Mononuclear cell (primary cell): ENCODE results near the gene CDYL2. TPM values are rescaled to one million over a fixed set of nuclear protein-coding genes. Genes with fewer than 3 reads are reported as not detected.
"Not testable (repeated sequence)": the region's sequence is repeated elsewhere in the genome, so short reads cannot be mapped to it uniquely, and the experiment has no call there.

Experiments used
- H3K27me3 ChIP-seq: 2 replicates; pipeline ENCODE4 v1.6.0; 2011; ENCODE audit warnings: low read length, control low read depth; ENCODE audit not compliant: insufficient read depth
- H3K4me1 ChIP-seq: 2 replicates; pipeline ENCODE4 v1.5.1; 2011; ENCODE audit warnings: mild to moderate bottlenecking, low read length, control low read depth; ENCODE audit not compliant: insufficient read depth
- H3K4me3 ChIP-seq: 2 replicates; pipeline ENCODE4 v1.5.1; 2011; ENCODE audit warnings: mild to moderate bottlenecking, low read length, moderate library complexity
- H3K9me3 ChIP-seq: 2 replicates; pipeline ENCODE4 v1.5.1; 2011; ENCODE audit warnings: low read depth, mild to moderate bottlenecking, control low read depth, low read length
- total RNA-seq: library from RNA; depleted of rRNA; stranded (reverse); fragments of >200 nt; gene quantifications from one replicate; pipeline ENCODE4 v1.2.3, GENCODE V29; 2012

CDYL2 gene
- total RNA-seq, 1 donor = 8.2 TPM

GRCh38 chr16:80743273-80743672 lies 61.1 kb downstream of the CDYL2 start:
- Histone ChIP-seq H3K9me3 (peaks cover 10% of the 10 kb centered on the region), H3K27me3 (no peaks in the 10 kb centered on the region), H3K4me3 (no peak overlapping the region), H3K4me1 (peaks cover 3% of the 10 kb centered on the region)

GRCh38 chr16:80742331-80742730 lies 62.1 kb downstream of the CDYL2 start:
- Histone ChIP-seq H3K27me3 (no peaks in the 10 kb centered on the region), H3K9me3 (peaks cover 10% of the 10 kb centered on the region), H3K4me3 (no peak overlapping the region), H3K4me1 (peaks cover 3% of the 10 kb centered on the region)

GRCh38 chr16:80741724-80742123 lies 62.7 kb downstream of the CDYL2 start:
- peaks cover 10% of the 10 kb centered on the region for H3K9me3 ChIP-seq
- no peak overlapping the region for H3K4me3 ChIP-seq
- H3K4me1 ChIP-seq = peaks cover 3% of the 10 kb centered on the region
- no peaks in the 10 kb centered on the region for H3K27me3 ChIP-seq

GRCh38 chr16:80739523-80739922 lies 64.9 kb downstream of the CDYL2 start:
- Histone ChIP-seq H3K9me3 (peaks cover 10% of the 10 kb centered on the region), H3K4me1 (no peaks in the 10 kb centered on the region), H3K4me3 (no peak overlapping the region), H3K27me3 (no peaks in the 10 kb centered on the region)

GRCh38 chr16:80738521-80738920 lies 65.9 kb downstream of the CDYL2 start:
- peaks cover 10% of the 10 kb centered on the region for H3K9me3 ChIP-seq
- no peak overlapping the region for H3K4me3 ChIP-seq
- no peaks in the 10 kb centered on the region for H3K4me1 ChIP-seq
- H3K27me3 ChIP-seq = no peaks in the 10 kb centered on the region

- Histone ChIP-seq H3K4me1 (no peaks in the 10 kb centered on the region), H3K27me3 (no peaks in the 10 kb centered on the region), H3K9me3 (peaks cover 10% of the 10 kb centered on the region), H3K4me3 (no peak overlapping the region)
These were observed 68.6 kb downstream of the CDYL2 start for GRCh38 chr16:80735846-80736245.

- Histone ChIP-seq H3K4me1 (no peaks in the 10 kb centered on the region), H3K4me3 (no peak overlapping the region), H3K27me3 (no peaks in the 10 kb centered on the region), H3K9me3 (no peaks in the 10 kb centered on the region)
These were observed 71.0 kb downstream of the CDYL2 start for GRCh38 chr16:80733407-80733806.

- Histone ChIP-seq H3K27me3 (no peaks in the 10 kb centered on the region), H3K9me3 (no peaks in the 10 kb centered on the region), H3K4me1 (no peaks in the 10 kb centered on the region), H3K4me3 (no peak overlapping the region)
These were observed 72.5 kb downstream of the CDYL2 start for GRCh38 chr16:80731915-80732314.

GRCh38 chr16:80727066-80727763 lies 77.2 kb downstream of the CDYL2 start:
- not testable (repeated sequence) for H3K4me3 ChIP-seq, H3K4me1 ChIP-seq, H3K27me3 ChIP-seq
- peaks cover 13% of the 10 kb centered on the region for H3K9me3 ChIP-seq

- H3K27me3 ChIP-seq = no peaks in the 10 kb centered on the region
- no peaks in the 10 kb centered on the region for H3K4me1 ChIP-seq
- no peak overlapping the region for H3K4me3 ChIP-seq
- peaks cover 13% of the 10 kb centered on the region for H3K9me3 ChIP-seq
These were observed 78.7 kb downstream of the CDYL2 start for GRCh38 chr16:80725566-80726162.

GRCh38 chr16:80723981-80724380 lies 80.4 kb downstream of the CDYL2 start:
- H3K4me3 ChIP-seq = no peak overlapping the region
- H3K9me3 ChIP-seq = peaks cover 13% of the 10 kb centered on the region
- no peaks in the 10 kb centered on the region for H3K27me3 ChIP-seq
- H3K4me1 ChIP-seq = peaks cover 9% of the 10 kb centered on the region

- H3K4me1 ChIP-seq = peaks cover 9% of the 10 kb centered on the region
- peaks cover 13% of the 10 kb centered on the region for H3K9me3 ChIP-seq
- no peaks in the 10 kb centered on the region for H3K27me3 ChIP-seq
- H3K4me3 ChIP-seq = no peak overlapping the region
These were observed 81.3 kb downstream of the CDYL2 start for GRCh38 chr16:80723091-80723490.

GRCh38 chr16:80720804-80721371 lies 83.5 kb downstream of the CDYL2 start:
- peaks cover 13% of the 10 kb centered on the region for H3K9me3 ChIP-seq
- H3K4me1 ChIP-seq = peaks cover 9% of the 10 kb centered on the region
- H3K4me3 ChIP-seq = no peak overlapping the region
- no peaks in the 10 kb centered on the region for H3K27me3 ChIP-seq

- no peaks in the 10 kb centered on the region for H3K27me3 ChIP-seq
- peaks cover 9% of the 10 kb centered on the region for H3K4me1 ChIP-seq
- no peak overlapping the region for H3K4me3 ChIP-seq
- H3K9me3 ChIP-seq = peaks cover 10% of the 10 kb centered on the region
These were observed 84.8 kb downstream of the CDYL2 start for GRCh38 chr16:80719573-80719972.

- no peak overlapping the region for H3K4me3 ChIP-seq
- peaks cover 9% of the 10 kb centered on the region for H3K4me1 ChIP-seq
- H3K9me3 ChIP-seq = peaks cover under 1% of the 10 kb centered on the region
- H3K27me3 ChIP-seq = no peaks in the 10 kb centered on the region
These were observed 85.7 kb downstream of the CDYL2 start for GRCh38 chr16:80718480-80719220.
